Tibial nerve (tissue), 4 donors: ENCODE data around the gene PRPSAP2. TPM values are rescaled to one million over a fixed set of nuclear protein-coding genes. Genes with fewer than 3 reads are reported as not detected.
A peak's percentile ranks its signal among the peaks of the same experiment; 100 is the strongest.

ENCODE experiments used
- DNase-seq, 2 donors: peaks; one replicate each; pipeline ENCODE4 v3.0.0-alpha.2; 2019; ENCODE audit warnings: low spot score in 2 of 2
- H3K27ac ChIP-seq, 4 donors: fragments of 200-600 bp; sonication (generic) in 3 of 4; one replicate each; pipeline ENCODE4 v1.5.1; 2017 to 2019; ENCODE audit warnings: mild to moderate bottlenecking in 1 of 4
- H3K27me3 ChIP-seq, 2 donors: fragments of 200-600 bp; sonication (generic) in 1 of 2; one replicate each; pipeline versions ENCODE4 v1.5.1 to v1.6.0; 2017 to 2019
- H3K36me3 ChIP-seq, 3 donors: fragments of 200-600 bp; sonication (generic); one replicate each; pipeline ENCODE4 v1.5.1; 2018 to 2019
- H3K4me1 ChIP-seq, 4 donors: fragments of 200-600 bp; sonication (generic) in 3 of 4; one replicate each; pipeline ENCODE4 v1.5.1; 2017 to 2019
- H3K4me3 ChIP-seq, 4 donors: fragments of 200-600 bp; sonication (generic) in 3 of 4; one replicate each; pipeline ENCODE4 v1.5.1; 2017 to 2019; ENCODE audit warnings: mild to moderate bottlenecking in 1 of 4, moderate library complexity in 1 of 4
- H3K9me3 ChIP-seq, 4 donors: fragments of 200-600 bp; sonication (generic) in 3 of 4; one replicate each; pipeline ENCODE4 v1.5.1; 2017 to 2019
- CTCF ChIP-seq, 5 experiments: fragments of 200-600 bp in 3 of 5; fragments of 450-650 bp in 2 of 5; sonication (generic) in 3 of 5; IDR thresholded peaks; one replicate each; pipeline ENCODE4 v1.5.1; 2016 to 2019; ENCODE audit warnings: antibody characterized with exemption in 5 of 5, mild to moderate bottlenecking in 3 of 5, moderate library complexity in 2 of 5
- EP300 ChIP-seq, 2 donors: sonication (generic); formaldehyde crosslinking; IDR thresholded peaks; one replicate each; pipeline ENCODE4 v1.6.1; 2017; ENCODE audit warnings: antibody characterized with exemption in 2 of 2, mild to moderate bottlenecking in 1 of 2
- POLR2A ChIP-seq, 2 donors: fragments of 450-650 bp; IDR thresholded peaks; one replicate each; pipeline ENCODE4 v1.6.1; 2017; ENCODE audit warnings: antibody characterized with exemption in 2 of 2, mild to moderate bottlenecking in 2 of 2, moderate library complexity in 2 of 2
- WGBS, 2 donors: methylation state at CpG; one replicate each; pipeline ENCODE4 v1.1.5; 2018; 5-methylcytosine and 5-hydroxymethylcytosine counted together
- total RNA-seq, 4 donors: library from RNA; depleted of rRNA; stranded (reverse); fragments of >200 nt; gene quantifications; one replicate each; pipeline ENCODE4 v1.1.0, GENCODE V29; 2016

The PRPSAP2 gene
- total RNA-seq, 4 donors from 2014 or later, result 31.4 to 35.1 (median 33.7) TPM

- no peaks in the 10 kb centered on the region for H3K4me1 ChIP-seq
- 79 to 89% methylated on average over 8 of the region's 8 CpGs for WGBS, 2 donors
- no peak for DNase-seq
- H3K36me3 ChIP-seq, result peaks cover 0 to 63% (median 6%) of the 10 kb centered on the region in 3 donors
- no peak overlapping the region for H3K27ac ChIP-seq
- TF ChIP-seq CTCF (IDR thresholded peaks at IDR 0.05) (no peak), EP300 (IDR thresholded peaks at IDR 0.05) (no peak), POLR2A (IDR thresholded peaks at IDR 0.05) (no peak)
- no peaks in the 10 kb centered on the region for H3K27me3 ChIP-seq
- H3K4me3 ChIP-seq, result no peak overlapping the region
- H3K9me3 ChIP-seq, result no peaks in the 10 kb centered on the region
Observed at GRCh38 chr17:18866866-18867813, 9.2 kb downstream of the PRPSAP2 start.

- H3K4me3 ChIP-seq, result no peak overlapping the region
- H3K27me3 ChIP-seq, result no peaks in the 10 kb centered on the region
- TF ChIP-seq CTCF (IDR thresholded peaks at IDR 0.05) (no peak), EP300 (IDR thresholded peaks at IDR 0.05) (no peak), POLR2A (IDR thresholded peaks at IDR 0.05) (no peak)
- H3K9me3 ChIP-seq, result no peaks in the 10 kb centered on the region
- peaks cover 0 to 100% (median 0%) of the 10 kb centered on the region in 3 donors for H3K36me3 ChIP-seq
- no peak overlapping the region for H3K27ac ChIP-seq
- DNase-seq, result no peak
- H3K4me1 ChIP-seq, result no peaks in the 10 kb centered on the region
- WGBS, 2 donors, result 94 to 96% methylated on average over 6 of the region's 6 CpGs
Observed at GRCh38 chr17:18877104-18877645, 19.2 kb downstream of the PRPSAP2 start.

- no peak overlapping the region for H3K4me3 ChIP-seq
- no peak for TF ChIP-seq EP300 (IDR thresholded peaks at IDR 0.05)
- H3K9me3 ChIP-seq, result no peaks in the 10 kb centered on the region
- H3K27me3 ChIP-seq, result no peaks in the 10 kb centered on the region
- 24 to 43% methylated on average over 2 of the region's 9 CpGs for WGBS, 2 donors
- no peaks in the 10 kb centered on the region for H3K4me1 ChIP-seq
- peak overlapping the region in 1 of 4 donors; percentile 1 for H3K27ac ChIP-seq
- peaks cover 0 to 78% (median 0%) of the 10 kb centered on the region in 3 donors for H3K36me3 ChIP-seq
- no peak for DNase-seq
Observed at GRCh38 chr17:18888766-18889290, 30.9 kb downstream of the PRPSAP2 start.

- H3K4me1 ChIP-seq, result no peaks in the 10 kb centered on the region
- peaks cover 0 to under 1% (median 0%) of the 10 kb centered on the region in 4 donors for H3K9me3 ChIP-seq
- peaks cover 0 to 78% (median 0%) of the 10 kb centered on the region in 3 donors for H3K36me3 ChIP-seq
- H3K27ac ChIP-seq, result peak overlapping the region in 1 of 4 donors; percentile 13
- WGBS, 2 donors, result 61% methylated on average over 5 of the region's 5 CpGs
- no peak overlapping the region for H3K4me3 ChIP-seq
- no peak for DNase-seq
- no peak for TF ChIP-seq EP300 (IDR thresholded peaks at IDR 0.05)
- TF ChIP-seq CTCF (IDR thresholded peaks at IDR 0.05), result no peak
- TF ChIP-seq POLR2A (IDR thresholded peaks at IDR 0.05), result no peak
- H3K27me3 ChIP-seq, result no peaks in the 10 kb centered on the region
Observed at GRCh38 chr17:18889658-18890057, 31.7 kb downstream of the PRPSAP2 start.

- Histone ChIP-seq H3K27me3 (no peaks in the 10 kb centered on the region), H3K4me1 (no peaks in the 10 kb centered on the region), H3K27ac (no peak overlapping the region), H3K9me3 (peaks cover 0 to 7% (median 0%) of the 10 kb centered on the region in 4 donors), H3K4me3 (no peak overlapping the region), H3K36me3 (peaks cover 0 to 79% (median 0%) of the 10 kb centered on the region in 3 donors)
- TF ChIP-seq CTCF (IDR thresholded peaks at IDR 0.05), result no peak
- TF ChIP-seq EP300 (IDR thresholded peaks at IDR 0.05), result no peak
- TF ChIP-seq POLR2A (IDR thresholded peaks at IDR 0.05), result no peak
- no peak for DNase-seq
- 92 to 94% methylated on average over 6 of the region's 6 CpGs for WGBS, 2 donors
Observed at GRCh38 chr17:18891541-18891940, 33.6 kb downstream of the PRPSAP2 start.
